ENCODE data around the gene APPL2. TPM values are rescaled to one million over a fixed set of nuclear protein-coding genes. Genes with fewer than 3 reads are reported as not detected.
"Not testable (repeated sequence)": the region's sequence is repeated elsewhere in the genome, so short reads cannot be mapped to it uniquely, and the experiment has no call there.

Gene APPL2
- total RNA-seq, 2 donors from 2014 or later = 18.9 to 19.7 TPM

DNA sequence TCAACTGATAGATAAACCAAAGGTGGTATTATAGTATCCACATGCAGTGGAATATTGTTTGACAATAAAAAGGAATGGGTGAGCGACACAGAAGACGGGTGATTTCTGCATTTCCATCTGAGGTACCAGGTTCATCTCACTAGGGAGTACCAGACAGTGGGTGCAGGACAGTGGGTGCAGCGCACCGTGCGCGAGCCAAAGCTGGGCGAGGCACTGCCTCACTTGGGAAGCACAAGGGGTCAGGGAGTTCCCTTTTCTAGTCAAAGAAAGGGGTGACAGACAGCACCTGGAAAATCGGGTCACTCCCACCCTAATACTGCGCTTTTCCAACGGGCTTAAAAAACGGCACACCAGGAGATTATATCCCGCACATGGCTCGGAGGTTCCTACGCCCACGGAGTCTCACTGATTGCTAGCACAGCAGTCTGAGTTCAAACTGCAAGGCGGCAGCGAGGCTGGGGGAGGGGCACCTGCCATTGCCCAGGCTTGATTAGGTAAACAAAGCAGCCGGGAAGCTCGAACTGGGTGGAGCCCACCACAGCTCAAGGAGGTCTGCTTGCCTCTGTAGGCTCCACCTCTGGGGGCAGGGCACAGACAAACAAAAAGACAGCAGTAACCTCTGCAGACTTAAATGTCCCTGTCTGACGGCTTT is 9.9 kb upstream of the APPL2 start:
- H3K9me3 Mint-ChIP-seq; H3K27me3 Mint-ChIP-seq (ENCODE audit: low read depth); DNase-seq; ATAC-seq (replicated peaks in 1 of 2); H3K27ac Mint-ChIP-seq; H3K36me3 Mint-ChIP-seq (ENCODE audit: insufficient read depth in 2 of 2); H3K4me1 Mint-ChIP-seq (ENCODE audit: low read depth); H3K4me3 Mint-ChIP-seq: not testable (repeated sequence)

GRCh38 chr12:105245291-105245690 is 9.3 kb upstream of the APPL2 start:
- no peaks in the 10 kb centered on the region for H3K4me1 Mint-ChIP-seq (ENCODE audit: low read depth)
- peaks cover 0 to 4% of the 10 kb centered on the region in 2 donors for H3K36me3 Mint-ChIP-seq (ENCODE audit: insufficient read depth in 2 of 2)
- H3K4me3 Mint-ChIP-seq = no peak overlapping the region
- DNase-seq (no peak), ATAC-seq (replicated peaks in 1 of 2) (no peak)
- no peak overlapping the region for H3K27ac Mint-ChIP-seq
- H3K27me3 Mint-ChIP-seq (ENCODE audit: low read depth) = no peaks in the 10 kb centered on the region
- peaks cover 0 to 2% of the 10 kb centered on the region in 2 donors for H3K9me3 Mint-ChIP-seq

DNA sequence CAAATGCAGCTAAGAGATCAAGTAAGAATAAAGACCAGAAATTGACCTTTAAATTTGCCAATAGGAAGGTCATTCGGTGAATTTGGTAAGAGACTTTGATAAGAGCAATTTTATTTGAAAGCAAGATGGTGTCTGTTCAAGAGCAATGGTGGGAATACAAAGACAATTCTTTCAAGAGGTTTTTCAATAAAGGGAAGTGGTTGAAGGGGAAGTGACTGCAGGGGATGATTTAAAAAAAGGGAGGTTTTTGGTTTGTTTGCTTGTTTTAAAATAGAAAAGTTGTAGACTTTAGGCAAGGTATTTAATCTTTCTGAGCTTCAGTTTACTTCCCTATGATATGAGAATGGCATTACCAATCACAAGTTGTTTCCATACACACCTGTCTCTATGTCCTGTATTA is 4.3 kb upstream of the APPL2 start:
- H3K27ac Mint-ChIP-seq = no peak overlapping the region
- DNase-seq (no peak), ATAC-seq (replicated peaks in 1 of 2) (no peak)
- peaks cover 0 to 2% of the 10 kb centered on the region in 2 donors for H3K9me3 Mint-ChIP-seq
- H3K4me1 Mint-ChIP-seq (ENCODE audit: low read depth) = peaks cover 8% of the 10 kb centered on the region
- no peaks in the 10 kb centered on the region for H3K27me3 Mint-ChIP-seq (ENCODE audit: low read depth)
- peaks cover 0 to 2% of the 10 kb centered on the region in 2 donors for H3K36me3 Mint-ChIP-seq (ENCODE audit: insufficient read depth in 2 of 2)
- H3K4me3 Mint-ChIP-seq = no peak overlapping the region

- H3K9me3 Mint-ChIP-seq = peaks cover 0 to 2% of the 10 kb centered on the region in 2 donors
- H3K36me3 Mint-ChIP-seq (ENCODE audit: insufficient read depth in 2 of 2) = peaks cover 0 to 2% of the 10 kb centered on the region in 2 donors
- H3K4me1 Mint-ChIP-seq (ENCODE audit: low read depth) = peaks cover 17% of the 10 kb centered on the region
- no peak for DNase-seq
- H3K4me3 Mint-ChIP-seq = no peak overlapping the region
- no peaks in the 10 kb centered on the region for H3K27me3 Mint-ChIP-seq (ENCODE audit: low read depth)
- ATAC-seq (replicated peaks in 1 of 2) = no peak
- no peak overlapping the region for H3K27ac Mint-ChIP-seq
Observed at GRCh38 chr12:105239304-105239703, 3.3 kb upstream of the APPL2 start.

DNA sequence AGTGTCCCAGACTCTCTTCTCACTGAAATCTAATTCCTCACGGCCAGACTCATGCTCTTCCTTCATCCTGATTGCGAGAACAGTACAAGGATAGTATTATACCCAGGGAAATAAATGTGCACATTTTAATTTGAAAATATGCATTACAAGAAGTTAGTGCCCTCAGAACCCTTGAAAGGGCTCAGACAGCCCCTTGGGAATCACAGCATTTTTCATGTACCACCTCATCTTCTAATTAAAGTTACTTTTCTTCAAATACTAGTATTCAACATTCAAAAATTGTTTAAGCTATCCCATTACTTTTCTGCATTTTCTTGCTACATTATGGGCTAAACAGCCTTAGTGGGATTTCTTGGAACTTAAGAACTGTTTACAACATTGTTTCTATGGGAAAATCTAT is 1.7 kb upstream of the APPL2 start:
- Mint-ChIP-seq H3K36me3 (ENCODE audit: insufficient read depth in 2 of 2) (peaks cover 0 to 2% of the 10 kb centered on the region in 2 donors), H3K4me1 (ENCODE audit: low read depth) (peaks cover 32% of the 10 kb centered on the region), H3K27me3 (ENCODE audit: low read depth) (no peaks in the 10 kb centered on the region), H3K4me3 (no peak overlapping the region), H3K27ac (no peak overlapping the region), H3K9me3 (peaks cover 0 to 2% of the 10 kb centered on the region in 2 donors)
- DNase-seq (no peak), ATAC-seq (replicated peaks in 1 of 2) (no peak)

- H3K9me3 Mint-ChIP-seq = peaks cover 0 to 2% of the 10 kb centered on the region in 2 donors
- peaks cover 0 to 2% of the 10 kb centered on the region in 2 donors for H3K36me3 Mint-ChIP-seq (ENCODE audit: insufficient read depth in 2 of 2)
- H3K4me3 Mint-ChIP-seq = peak overlapping the region; percentile 83 to 95
- H3K4me1 Mint-ChIP-seq (ENCODE audit: low read depth) = peaks cover 49% of the 10 kb centered on the region
- peak overlapping the region; percentile 96 for H3K27ac Mint-ChIP-seq
- H3K27me3 Mint-ChIP-seq (ENCODE audit: low read depth) = no peaks in the 10 kb centered on the region
- ATAC-seq (replicated peaks in 1 of 2) (no peak), DNase-seq (no peak)
Observed at GRCh38 chr12:105235281-105235731, 668 bp downstream of the APPL2 start.

DNA sequence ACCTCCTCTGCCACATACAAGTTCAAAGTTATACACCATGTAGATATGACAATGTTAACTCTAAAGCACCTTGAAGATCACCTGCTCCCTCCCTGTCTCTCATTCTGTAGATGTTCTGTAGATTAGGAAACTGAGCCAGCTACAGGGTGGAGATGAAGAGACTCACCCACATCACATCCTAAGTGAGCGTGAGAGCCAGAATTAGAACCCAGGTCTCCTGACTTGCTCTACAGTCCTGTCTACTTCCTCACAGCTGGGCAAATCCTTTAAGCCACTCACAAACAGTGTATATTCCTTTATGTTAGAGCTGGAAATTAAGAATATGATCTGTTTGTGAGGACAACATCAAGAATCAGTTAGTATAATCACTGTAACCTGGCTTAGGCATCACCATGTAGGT is 1.8 kb downstream of the APPL2 start:
- DNase-seq (no peak), ATAC-seq (replicated peaks in 1 of 2) (no peak)
- peaks cover 0 to 2% of the 10 kb centered on the region in 2 donors for H3K9me3 Mint-ChIP-seq
- H3K4me1 Mint-ChIP-seq (ENCODE audit: low read depth) = peaks cover 57% of the 10 kb centered on the region
- peaks cover 0 to 2% of the 10 kb centered on the region in 2 donors for H3K36me3 Mint-ChIP-seq (ENCODE audit: insufficient read depth in 2 of 2)
- H3K4me3 Mint-ChIP-seq = peak overlapping the region; percentile 83 to 95
- peak overlapping the region; percentile 16 for H3K27ac Mint-ChIP-seq
- H3K27me3 Mint-ChIP-seq (ENCODE audit: low read depth) = no peaks in the 10 kb centered on the region

DNA sequence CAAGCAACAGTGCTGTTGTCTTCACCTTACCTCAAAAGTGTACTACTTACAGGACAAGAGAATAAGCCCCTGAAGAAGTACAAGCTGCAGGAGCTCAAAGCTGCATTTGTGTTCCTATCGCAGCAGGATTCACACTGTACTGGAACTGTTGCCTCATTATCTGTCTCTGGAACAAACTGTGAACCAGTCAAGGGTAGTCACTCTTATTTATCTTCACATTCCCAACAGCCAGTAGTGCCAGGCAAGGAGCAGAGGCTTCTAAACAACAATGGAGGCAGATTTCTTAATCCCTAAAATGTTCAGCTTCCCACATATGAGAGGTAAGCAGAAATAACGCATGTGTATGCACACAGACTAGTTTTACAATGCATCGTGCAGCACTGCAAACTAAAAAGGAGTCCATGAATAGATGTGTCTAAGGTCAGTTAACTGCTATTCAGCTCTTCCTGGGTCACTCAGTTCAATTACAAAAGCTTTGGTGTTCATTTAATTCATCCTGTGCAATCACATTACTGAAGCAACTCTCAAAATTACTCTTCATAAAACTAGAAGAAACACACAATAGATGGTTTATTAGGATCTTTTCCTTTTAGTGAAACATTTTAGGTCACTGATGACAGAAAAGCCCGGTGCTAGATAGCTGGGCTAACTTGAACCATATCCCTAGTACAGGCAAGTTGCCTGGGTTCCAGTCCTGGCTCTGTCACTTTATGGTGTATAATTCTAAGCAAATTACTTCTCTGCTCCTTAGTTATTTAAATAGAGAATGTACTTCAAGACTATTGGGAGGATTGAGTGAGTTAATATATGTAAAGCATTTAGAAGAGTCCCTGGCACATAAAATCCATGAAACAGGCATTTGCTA is 2.7 kb downstream of the APPL2 start:
- Mint-ChIP-seq H3K4me1 (ENCODE audit: low read depth) (peaks cover 66% of the 10 kb centered on the region), H3K27ac (no peak overlapping the region), H3K9me3 (peaks cover 0 to 2% of the 10 kb centered on the region in 2 donors), H3K4me3 (peak overlapping the region in 1 of 2 donors; percentile 22), H3K27me3 (ENCODE audit: low read depth) (no peaks in the 10 kb centered on the region), H3K36me3 (ENCODE audit: insufficient read depth in 2 of 2) (peaks cover 2 to 4% of the 10 kb centered on the region in 2 donors)
- ATAC-seq (replicated peaks in 1 of 2) (no peak), DNase-seq (no peak)

DNA sequence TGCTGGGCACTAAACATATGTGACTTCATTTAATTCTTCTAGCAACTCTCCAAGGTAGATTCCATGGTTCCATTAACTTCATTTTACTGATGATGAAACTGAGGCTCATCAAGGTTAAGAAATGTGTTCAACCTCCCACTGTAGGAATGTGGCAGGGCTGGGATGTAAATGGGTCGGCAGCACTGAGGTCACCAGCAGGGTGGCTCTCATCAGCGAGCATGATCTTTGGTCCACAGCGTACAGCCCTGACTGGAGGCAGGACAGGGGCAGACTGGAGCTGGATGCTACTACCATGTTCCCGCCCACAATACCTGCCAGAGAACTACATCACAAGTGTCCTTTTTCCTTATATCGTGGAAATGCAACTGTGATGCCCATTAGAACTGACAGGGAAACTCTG is 4.6 kb downstream of the APPL2 start:
- no peaks in the 10 kb centered on the region for H3K27me3 Mint-ChIP-seq (ENCODE audit: low read depth)
- peaks cover 77% of the 10 kb centered on the region for H3K4me1 Mint-ChIP-seq (ENCODE audit: low read depth)
- H3K9me3 Mint-ChIP-seq = no peaks in the 10 kb centered on the region
- no peak overlapping the region for H3K27ac Mint-ChIP-seq
- H3K36me3 Mint-ChIP-seq (ENCODE audit: insufficient read depth in 2 of 2) = peaks cover 5 to 13% of the 10 kb centered on the region in 2 donors
- no peak overlapping the region for H3K4me3 Mint-ChIP-seq
- no peak for ATAC-seq (replicated peaks in 1 of 2)
- no peak for DNase-seq

DNA sequence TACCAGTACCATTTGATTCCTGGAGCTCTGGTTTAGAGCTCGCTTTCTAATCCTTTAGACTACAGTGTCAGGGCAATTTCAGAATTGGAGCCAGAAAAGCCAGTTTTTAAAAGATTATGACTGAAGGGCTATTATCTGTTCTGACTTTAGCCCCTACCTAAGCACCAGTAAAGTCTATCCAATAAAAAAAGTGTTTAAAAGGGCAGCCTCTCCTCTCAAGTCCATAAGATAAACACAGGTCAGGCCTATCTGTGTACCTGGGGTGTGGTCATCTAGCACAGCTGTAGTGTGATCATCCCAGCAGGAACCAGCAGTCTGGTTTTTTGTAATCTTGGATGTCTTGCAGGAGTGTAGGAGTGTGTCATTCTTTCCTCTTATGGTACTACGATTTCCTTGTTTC is 6.6 kb downstream of the APPL2 start:
- DNase-seq (no peak), ATAC-seq (replicated peaks in 1 of 2) (no peak)
- H3K27ac Mint-ChIP-seq = peak overlapping the region; percentile 71

DNA sequence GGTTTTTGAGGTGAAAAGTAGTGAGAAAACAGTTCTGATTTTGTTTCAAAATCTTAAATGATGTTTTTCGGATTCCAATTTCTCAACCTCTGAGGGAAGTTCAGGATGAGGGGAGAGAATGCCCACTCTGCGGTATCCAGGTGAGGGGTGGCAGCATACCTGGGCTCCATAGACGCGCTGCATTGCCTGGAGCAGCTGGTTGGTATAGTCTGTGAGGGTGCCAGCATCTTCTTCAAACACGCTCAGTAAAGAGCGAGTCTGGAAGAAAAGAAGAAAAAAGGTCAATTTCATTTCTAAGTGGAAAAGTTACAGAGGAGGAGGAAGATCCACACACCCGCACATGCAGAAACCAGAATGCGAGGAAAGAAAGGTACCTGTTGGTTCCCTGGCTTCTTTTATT is 7.0 kb downstream of the APPL2 start:
- ATAC-seq (replicated peaks in 1 of 2) (peak in 1 of 2 donors; percentile 8), DNase-seq (no peak)
- Mint-ChIP-seq H3K4me1 (ENCODE audit: low read depth) (peaks cover 83% of the 10 kb centered on the region), H3K9me3 (no peaks in the 10 kb centered on the region), H3K4me3 (peak overlapping the region; percentile 18 to 79), H3K27me3 (ENCODE audit: low read depth) (no peaks in the 10 kb centered on the region), H3K36me3 (ENCODE audit: insufficient read depth in 2 of 2) (peaks cover 6 to 16% of the 10 kb centered on the region in 2 donors), H3K27ac (peak overlapping the region; percentile 87)

More for the DNA sequence above, 6.6 kb downstream of the APPL2 start:
- H3K9me3 Mint-ChIP-seq = no peaks in the 10 kb centered on the region
- peak overlapping the region in 1 of 2 donors; percentile 22 for H3K4me3 Mint-ChIP-seq
- peaks cover 6 to 16% of the 10 kb centered on the region in 2 donors for H3K36me3 Mint-ChIP-seq (ENCODE audit: insufficient read depth in 2 of 2)
- no peaks in the 10 kb centered on the region for H3K27me3 Mint-ChIP-seq (ENCODE audit: low read depth)
- peaks cover 86% of the 10 kb centered on the region for H3K4me1 Mint-ChIP-seq (ENCODE audit: low read depth)

DNA sequence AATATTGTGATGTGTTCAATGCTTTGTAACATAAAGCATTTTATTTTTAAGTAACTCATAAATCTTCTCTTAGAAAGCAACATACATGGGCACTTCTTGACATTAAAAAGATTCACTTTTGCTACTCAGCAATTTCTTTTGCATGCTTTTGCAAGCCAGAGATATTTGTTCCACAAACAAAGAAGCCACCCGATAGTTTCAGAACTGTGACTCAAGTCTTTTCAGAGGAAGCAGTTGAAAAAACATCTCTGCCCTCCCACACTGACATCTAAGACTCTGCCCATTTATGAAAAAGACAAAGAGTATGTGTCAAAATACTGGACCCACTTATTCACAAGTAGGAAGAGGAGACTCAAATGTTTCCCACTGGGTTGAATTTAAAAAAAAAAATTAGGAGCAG is 7.5 kb downstream of the APPL2 start:
- Mint-ChIP-seq H3K9me3 (no peaks in the 10 kb centered on the region), H3K27me3 (ENCODE audit: low read depth) (no peaks in the 10 kb centered on the region), H3K4me3 (peak overlapping the region; percentile 18 to 79), H3K4me1 (ENCODE audit: low read depth) (peaks cover 78% of the 10 kb centered on the region), H3K27ac (peak overlapping the region; percentile 87), H3K36me3 (ENCODE audit: insufficient read depth in 2 of 2) (peaks cover 6 to 16% of the 10 kb centered on the region in 2 donors)
- ATAC-seq (replicated peaks in 1 of 2) (peak; percentile 82 to 87), DNase-seq (peak; percentile 23 to 43)

GRCh38 chr12:105227879-105228278 is 8.1 kb downstream of the APPL2 start:
- DNase-seq = no peak

More at GRCh38 chr12:105227879-105228278, 8.1 kb downstream of the APPL2 start:
- Mint-ChIP-seq H3K27me3 (ENCODE audit: low read depth) (no peaks in the 10 kb centered on the region), H3K4me3 (peak overlapping the region; percentile 11 to 79), H3K4me1 (ENCODE audit: low read depth) (peaks cover 72% of the 10 kb centered on the region), H3K9me3 (no peaks in the 10 kb centered on the region), H3K27ac (no peak overlapping the region), H3K36me3 (ENCODE audit: insufficient read depth in 2 of 2) (peaks cover 7 to 17% of the 10 kb centered on the region in 2 donors)
- ATAC-seq (replicated peaks in 1 of 2) = peak; percentile 52 to 64

Measured in activated T-cell treated with anti-CD3 and anti-CD28 coated beads, Interleukin-2, amount 50 U/mL, for 72 hours (primary cell).